ENCODE data around the gene OR2A2. TPM values are rescaled to one million over a fixed set of nuclear protein-coding genes. Genes with fewer than 3 reads are reported as not detected.

The OR2A2 gene

GRCh38 chr7:144142187-144142586 lies 32.8 kb downstream of the OR2A2 start:
- no peaks in the 10 kb centered on the region for H3K27me3 ChIP-seq (ENCODE audit: control insufficient read depth, insufficient read depth, low read length)
- no peaks in the 10 kb centered on the region for H3K36me3 ChIP-seq (ENCODE audit: insufficient read depth, low read length)
- H3K4me2 ChIP-seq (ENCODE audit: low read length): no peak overlapping the region
- no peaks in the 10 kb centered on the region for H3K9me3 ChIP-seq (replicated peaks; ENCODE audit: low read length)
- no peaks in the 10 kb centered on the region for H3K4me1 ChIP-seq (ENCODE audit: control insufficient read depth, insufficient read depth, low read length)
- H3K9ac ChIP-seq (ENCODE audit: low read depth, low read length): no peak overlapping the region
- H3K4me3 ChIP-seq (ENCODE audit: low read length): no peak overlapping the region

GRCh38 chr7:144144426-144144825 lies 35.0 kb downstream of the OR2A2 start:
- peaks cover 5% of the 10 kb centered on the region for H3K9me3 ChIP-seq (replicated peaks; ENCODE audit: low read length)
- no peak overlapping the region for H3K4me2 ChIP-seq (ENCODE audit: low read length)
- H3K4me3 ChIP-seq (ENCODE audit: low read length): no peak overlapping the region
- no peaks in the 10 kb centered on the region for H3K27me3 ChIP-seq (ENCODE audit: control insufficient read depth, insufficient read depth, low read length)
- H3K36me3 ChIP-seq (ENCODE audit: insufficient read depth, low read length): no peaks in the 10 kb centered on the region
- no peak overlapping the region for H3K9ac ChIP-seq (ENCODE audit: low read depth, low read length)
- H3K4me1 ChIP-seq (ENCODE audit: control insufficient read depth, insufficient read depth, low read length): no peaks in the 10 kb centered on the region

DNA sequence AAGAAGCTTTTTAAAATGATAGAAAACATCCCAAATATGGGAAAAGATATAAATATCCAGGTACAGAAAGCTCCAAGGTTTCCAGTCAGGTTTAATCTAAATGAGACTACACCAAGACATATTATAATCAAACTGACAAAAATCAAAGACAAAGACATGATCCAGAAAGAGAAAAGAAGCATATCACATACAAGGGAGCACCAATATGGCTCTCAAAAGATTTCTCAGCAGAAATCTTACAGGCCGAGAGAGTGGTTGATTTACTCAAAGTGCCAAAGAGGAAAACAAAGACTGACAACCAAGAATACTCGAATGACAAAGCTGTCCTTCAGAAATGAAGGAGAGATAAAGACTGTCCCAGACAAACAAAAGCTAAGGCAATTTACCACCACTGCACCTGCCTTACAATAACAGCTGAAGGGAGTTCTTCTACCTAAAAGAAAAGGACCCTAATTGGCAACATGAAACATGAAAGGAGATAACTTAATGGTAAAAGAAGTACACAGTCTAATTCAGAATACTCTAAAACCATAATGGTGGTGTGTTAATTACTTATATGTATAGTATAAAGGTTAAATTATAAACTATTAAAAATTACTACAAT lies 38.9 kb downstream of the OR2A2 start:
- Histone ChIP-seq H3K4me3 (ENCODE audit: low read length) (no peak overlapping the region), H3K36me3 (ENCODE audit: insufficient read depth, low read length) (no peaks in the 10 kb centered on the region), H3K9me3 (replicated peaks; ENCODE audit: low read length) (peaks cover 5% of the 10 kb centered on the region), H3K4me2 (ENCODE audit: low read length) (no peak overlapping the region), H3K9ac (ENCODE audit: low read depth, low read length) (no peak overlapping the region), H3K27me3 (ENCODE audit: control insufficient read depth, insufficient read depth, low read length) (no peaks in the 10 kb centered on the region), H3K4me1 (ENCODE audit: control insufficient read depth, insufficient read depth, low read length) (no peaks in the 10 kb centered on the region)

GRCh38 chr7:144158861-144159260 lies 49.5 kb downstream of the OR2A2 start:
- no peaks in the 10 kb centered on the region for H3K36me3 ChIP-seq (ENCODE audit: insufficient read depth, low read length)
- no peaks in the 10 kb centered on the region for H3K27me3 ChIP-seq (ENCODE audit: control insufficient read depth, insufficient read depth, low read length)
- no peak overlapping the region for H3K4me3 ChIP-seq (ENCODE audit: low read length)
- H3K4me1 ChIP-seq (ENCODE audit: control insufficient read depth, insufficient read depth, low read length): no peaks in the 10 kb centered on the region
- no peak overlapping the region for H3K4me2 ChIP-seq (ENCODE audit: low read length)
- H3K9ac ChIP-seq (ENCODE audit: low read depth, low read length): no peak overlapping the region
- no peaks in the 10 kb centered on the region for H3K9me3 ChIP-seq (replicated peaks; ENCODE audit: low read length)

Small RNAs within 50 kb of the gene (small RNA-seq; reads per million reads assigned to genes)
- gene OR2A41P: not detected
